ENCODE results near the gene LEKR1.

Gene LEKR1

DNA sequence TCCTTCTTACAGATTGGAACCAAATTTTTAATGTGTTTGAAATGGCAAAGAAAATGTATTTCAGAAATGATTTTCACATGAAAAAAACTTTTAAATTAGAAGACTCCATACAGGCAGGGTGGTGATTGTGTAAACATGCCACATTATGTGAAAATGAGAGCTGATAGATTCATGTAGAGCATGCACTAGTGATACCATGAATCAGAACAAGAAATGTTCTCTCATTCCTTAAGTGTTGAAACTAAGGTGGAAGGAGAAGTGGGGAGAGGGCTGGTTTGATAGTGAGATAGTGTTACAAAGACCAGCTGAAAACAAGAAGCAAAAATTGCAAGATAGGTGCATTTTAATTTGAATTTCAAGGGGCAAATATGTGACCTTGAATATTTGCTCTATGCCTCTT, 233.5 kb downstream of the LEKR1 start:
- no peak for DNase-seq (ENCODE audit: low spot score)

DNA sequence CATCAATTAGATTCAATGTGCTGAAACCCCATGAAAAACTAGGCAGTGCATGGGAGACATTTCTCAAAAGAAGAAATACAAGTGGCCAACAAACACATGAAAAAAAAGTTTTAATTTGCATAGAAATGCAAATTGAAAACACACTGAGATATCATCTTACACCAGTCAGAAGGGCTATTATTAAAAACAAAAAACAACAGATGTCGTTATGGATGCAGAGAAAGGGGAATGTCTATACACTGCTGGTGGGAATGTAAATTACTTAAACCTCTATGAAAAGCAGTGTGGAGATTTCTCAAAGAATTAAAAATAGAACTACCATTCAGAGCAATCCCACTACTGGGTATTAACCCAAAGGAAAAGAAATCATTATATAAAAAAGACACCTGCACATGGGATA, 235.1 kb downstream of the LEKR1 start:
- no peak for DNase-seq (ENCODE audit: low spot score)

- no peak for DNase-seq (ENCODE audit: low spot score)
Observed at GRCh38 chr3:157063469-157063868, 237.3 kb downstream of the LEKR1 start.

- no peak for DNase-seq (ENCODE audit: low spot score)
Observed at GRCh38 chr3:157063926-157064325, 237.8 kb downstream of the LEKR1 start.

DNA sequence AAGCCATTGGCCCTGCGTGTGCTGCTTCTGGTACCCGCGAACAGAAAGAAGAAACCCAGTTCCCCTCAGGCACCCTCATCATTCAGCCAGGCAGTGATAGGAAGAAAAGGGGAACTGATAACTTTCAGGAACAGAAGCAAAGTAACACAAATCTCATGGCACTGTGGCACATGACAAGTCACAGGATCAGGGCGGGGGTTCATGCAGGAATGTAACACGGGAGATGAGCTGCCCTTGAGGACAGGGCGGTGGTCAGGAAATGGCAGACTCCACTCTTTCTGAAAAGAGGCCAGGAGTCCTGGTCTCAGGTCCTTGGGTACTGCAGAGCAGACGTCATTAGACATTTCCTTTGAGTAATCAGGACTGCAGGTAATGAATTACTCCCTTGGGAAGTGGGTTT, 238.2 kb downstream of the LEKR1 start:
- DNase-seq (ENCODE audit: low spot score) = no peak

GRCh38 chr3:157065201-157065600, 239.0 kb downstream of the LEKR1 start:
- no peak for DNase-seq (ENCODE audit: low spot score)

- no peak for DNase-seq (ENCODE audit: low spot score)
Observed at GRCh38 chr3:157066335-157067098, 240.4 kb downstream of the LEKR1 start.

DNA sequence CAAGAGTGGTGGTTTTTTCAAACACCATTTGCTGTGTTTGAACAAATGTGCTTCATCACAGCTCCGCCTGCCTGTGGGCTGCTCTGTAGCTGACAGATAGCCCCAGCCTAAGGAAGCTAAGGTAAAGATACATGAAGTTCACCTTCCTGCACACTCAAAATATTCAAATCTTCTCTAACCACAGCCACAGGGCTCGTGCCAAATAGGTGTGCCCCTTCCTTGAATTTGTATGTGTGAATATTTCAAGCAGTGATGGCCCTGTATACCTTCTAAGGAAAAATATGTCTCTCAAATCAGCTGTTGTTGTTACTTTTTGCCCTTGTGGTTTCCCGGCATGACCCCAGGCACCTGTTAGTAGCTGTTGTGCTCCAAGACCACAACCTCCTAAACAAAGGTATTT, 241.0 kb downstream of the LEKR1 start:
- DNase-seq (ENCODE audit: low spot score) = peak; percentile 66

GRCh38 chr3:157069406-157069805, 243.3 kb downstream of the LEKR1 start:
- no peak for DNase-seq (ENCODE audit: low spot score)

DNA sequence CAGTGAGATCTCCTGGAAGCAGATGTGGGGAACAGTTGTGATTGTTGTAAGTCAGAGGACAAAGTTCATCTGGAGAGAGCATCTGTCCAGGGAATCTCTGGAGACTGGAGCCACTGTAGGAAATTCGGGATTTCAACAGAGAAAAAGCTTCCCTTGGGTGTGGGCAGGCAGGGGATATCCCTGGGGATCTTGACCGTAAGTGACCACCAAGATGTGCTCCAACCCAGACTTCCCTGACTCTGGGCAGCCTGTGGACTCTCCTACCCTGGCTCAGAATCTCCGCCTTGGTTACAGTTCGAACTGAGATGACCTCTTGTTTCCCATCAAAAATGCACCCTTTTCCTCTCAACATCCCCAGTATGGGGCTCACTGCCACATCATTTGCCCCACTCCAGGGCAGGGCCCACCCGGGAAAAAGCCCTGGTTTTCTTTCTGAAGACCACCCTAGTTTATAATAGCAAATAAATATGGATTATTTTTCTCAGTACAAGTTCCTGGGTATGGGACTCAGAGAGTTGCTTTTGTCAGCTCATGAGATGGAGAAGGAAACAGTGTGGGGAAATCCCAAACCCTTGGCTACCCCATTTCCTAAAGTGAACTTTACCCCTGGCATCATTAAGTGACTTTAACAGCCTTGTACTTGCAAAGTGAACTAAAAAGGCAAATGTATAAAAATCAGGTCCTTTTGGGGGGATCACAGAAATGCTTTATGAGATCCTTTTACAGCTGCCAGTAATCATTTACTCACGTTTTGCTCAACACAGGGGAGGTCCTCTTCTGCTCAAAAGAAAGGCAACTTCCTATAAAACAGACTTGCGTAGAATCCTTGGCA, 243.9 kb downstream of the LEKR1 start:
- no peak for DNase-seq (ENCODE audit: low spot score)

DNA sequence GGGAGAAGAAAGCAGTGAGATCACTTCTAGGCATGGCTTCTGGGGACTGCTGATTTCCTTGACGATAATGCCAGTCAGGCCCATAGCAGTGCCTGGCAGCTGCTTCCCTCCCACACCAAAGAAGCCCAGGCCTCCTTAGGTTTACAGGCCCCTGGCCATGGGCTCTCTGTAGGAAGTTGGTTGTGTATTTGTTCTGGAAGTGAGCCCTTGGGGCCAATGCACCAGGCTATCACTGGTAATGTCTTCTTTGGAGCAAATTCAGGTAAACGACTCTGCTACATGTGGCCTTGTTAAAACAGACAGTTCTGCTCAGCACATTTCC, 244.5 kb downstream of the LEKR1 start:
- DNase-seq (ENCODE audit: low spot score) = no peak

- no peak for DNase-seq (ENCODE audit: low spot score)
Observed at GRCh38 chr3:157071744-157072525, 245.8 kb downstream of the LEKR1 start.

DNA sequence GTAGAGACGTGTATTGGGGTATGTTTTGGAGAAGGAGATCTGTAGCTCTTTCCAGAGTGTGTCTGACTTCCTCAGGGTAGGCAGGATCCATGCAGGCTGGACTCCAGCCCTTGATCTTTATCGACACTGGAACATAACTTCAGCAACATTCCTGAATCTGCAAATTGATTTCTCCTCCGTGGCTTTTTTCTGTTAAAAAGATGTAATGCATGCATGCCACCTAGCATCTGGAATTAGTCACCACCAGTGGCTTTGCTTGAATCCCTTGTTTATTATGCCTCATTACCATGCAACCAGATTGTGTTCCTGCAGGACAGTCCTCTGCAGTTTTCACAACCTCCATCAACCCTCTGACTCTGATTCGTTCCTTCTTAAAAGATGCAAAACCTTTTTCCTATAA, 247.7 kb downstream of the LEKR1 start:
- DNase-seq (ENCODE audit: low spot score) = no peak

- no peak for DNase-seq (ENCODE audit: low spot score)
Observed at GRCh38 chr3:157074490-157074889, 248.3 kb downstream of the LEKR1 start.

GRCh38 chr3:157074981-157075380, 248.8 kb downstream of the LEKR1 start:
- DNase-seq (ENCODE audit: low spot score) = no peak

- DNase-seq (ENCODE audit: low spot score) = no peak
Observed at GRCh38 chr3:157075693-157076420, 249.7 kb downstream of the LEKR1 start.

- no peak for DNase-seq (ENCODE audit: low spot score)
Observed at GRCh38 chr3:157077565-157077991, 251.4 kb downstream of the LEKR1 start.

GRCh38 chr3:157078131-157078810, 252.1 kb downstream of the LEKR1 start:
- no peak for DNase-seq (ENCODE audit: low spot score)

- no peak for DNase-seq (ENCODE audit: low spot score)
Observed at GRCh38 chr3:157078811-157079185, 252.6 kb downstream of the LEKR1 start.

GRCh38 chr3:157079676-157080369, 253.7 kb downstream of the LEKR1 start:
- DNase-seq (ENCODE audit: low spot score) = no peak

Data from CD4-positive, alpha-beta T cell treated with Interleukin-15 for 4 hours (primary cell).